Upper lobe of left lung (tissue), 4 donors: ENCODE results near the gene SART3.

ENCODE experiments used
- CTCF ChIP-seq, 6 experiments: fragments of 450-650 bp in 4 of 6; fragments of 200-600 bp in 2 of 6; sonication (generic) in 2 of 6; IDR thresholded peaks; one replicate each; pipeline ENCODE4 v1.5.1; 2016 to 2019; ENCODE audit warnings: antibody characterized with exemption in 6 of 6
- POLR2A ChIP-seq, 4 donors: fragments of 450-650 bp; IDR thresholded peaks; one replicate each; pipeline ENCODE4 v1.5.1; 2016 to 2017; ENCODE audit warnings: antibody characterized with exemption in 4 of 4, mild to moderate bottlenecking in 2 of 4

GRCh38 chr12:108586306-108586705 is 25.3 kb upstream of the SART3 start:
- TF ChIP-seq CTCF (IDR thresholded peaks at IDR 0.05) (no peak), POLR2A (IDR thresholded peaks at IDR 0.05) (no peak)
